ENCODE data around the gene TOMM20L. TPM values are rescaled to one million over a fixed set of nuclear protein-coding genes. Genes with fewer than 3 reads are reported as not detected.

Gene TOMM20L
- total RNA-seq, 1 experiment from 2014 or later: not detected

DNA sequence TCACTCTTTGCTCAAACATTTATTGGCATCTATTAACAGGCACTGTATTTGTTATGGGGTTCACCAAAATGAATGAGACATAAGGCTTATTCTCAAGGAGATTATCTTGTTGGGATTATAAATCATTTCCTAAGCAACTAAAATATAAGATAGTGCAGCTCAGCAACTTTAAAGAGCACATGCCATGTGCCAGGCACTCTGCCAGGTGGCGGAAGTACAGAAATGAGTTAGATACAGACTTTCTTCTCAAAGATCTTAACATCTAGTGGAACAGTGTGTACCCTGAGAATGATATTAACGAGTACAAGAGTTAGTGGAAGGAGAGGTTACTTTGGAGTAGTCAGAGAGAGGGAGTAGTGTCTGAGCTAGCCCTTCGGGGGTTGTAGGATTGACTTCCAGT is 28.4 kb upstream of the TOMM20L start:
- in situ Hi-C loops (cut with HindIII; ENCODE audit: low pct_unique_long_range_greater_than_20kb, low sequenced_read_pairs): no loop called here
- H3K36me3 ChIP-seq (ENCODE audit: control insufficient read depth, insufficient read depth, low read length): peaks cover 22% of the 10 kb centered on the region

DNA sequence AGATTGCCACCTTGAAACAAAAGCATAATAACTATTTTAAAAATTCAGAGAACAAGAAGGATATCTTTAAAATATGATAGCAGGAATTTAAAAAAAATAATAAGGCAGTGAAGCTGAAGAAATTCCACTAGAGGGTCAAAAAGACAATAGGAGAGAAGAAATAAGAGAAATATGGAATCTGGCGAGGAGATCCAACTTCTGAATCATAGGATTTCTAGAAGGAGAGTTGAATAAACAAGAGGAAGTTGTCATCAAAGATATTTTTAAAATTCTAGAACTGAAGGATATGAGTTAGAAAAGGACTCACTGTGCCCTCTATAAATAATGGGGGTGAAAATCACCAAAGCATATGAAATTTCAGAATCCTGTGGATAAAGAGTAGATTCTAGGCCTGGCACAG is 26.8 kb upstream of the TOMM20L start:
- ChIA-PET CTCF (no interaction called here), POLR2A (no interaction called here)
- no TSS peak for BruUV-seq (replicated peaks)
- no peaks in the 10 kb centered on the region for H3K9me3 ChIP-seq (ENCODE audit: control insufficient read depth, insufficient read depth, low read depth, low read length)
- TF ChIP-seq, protein P1, sequence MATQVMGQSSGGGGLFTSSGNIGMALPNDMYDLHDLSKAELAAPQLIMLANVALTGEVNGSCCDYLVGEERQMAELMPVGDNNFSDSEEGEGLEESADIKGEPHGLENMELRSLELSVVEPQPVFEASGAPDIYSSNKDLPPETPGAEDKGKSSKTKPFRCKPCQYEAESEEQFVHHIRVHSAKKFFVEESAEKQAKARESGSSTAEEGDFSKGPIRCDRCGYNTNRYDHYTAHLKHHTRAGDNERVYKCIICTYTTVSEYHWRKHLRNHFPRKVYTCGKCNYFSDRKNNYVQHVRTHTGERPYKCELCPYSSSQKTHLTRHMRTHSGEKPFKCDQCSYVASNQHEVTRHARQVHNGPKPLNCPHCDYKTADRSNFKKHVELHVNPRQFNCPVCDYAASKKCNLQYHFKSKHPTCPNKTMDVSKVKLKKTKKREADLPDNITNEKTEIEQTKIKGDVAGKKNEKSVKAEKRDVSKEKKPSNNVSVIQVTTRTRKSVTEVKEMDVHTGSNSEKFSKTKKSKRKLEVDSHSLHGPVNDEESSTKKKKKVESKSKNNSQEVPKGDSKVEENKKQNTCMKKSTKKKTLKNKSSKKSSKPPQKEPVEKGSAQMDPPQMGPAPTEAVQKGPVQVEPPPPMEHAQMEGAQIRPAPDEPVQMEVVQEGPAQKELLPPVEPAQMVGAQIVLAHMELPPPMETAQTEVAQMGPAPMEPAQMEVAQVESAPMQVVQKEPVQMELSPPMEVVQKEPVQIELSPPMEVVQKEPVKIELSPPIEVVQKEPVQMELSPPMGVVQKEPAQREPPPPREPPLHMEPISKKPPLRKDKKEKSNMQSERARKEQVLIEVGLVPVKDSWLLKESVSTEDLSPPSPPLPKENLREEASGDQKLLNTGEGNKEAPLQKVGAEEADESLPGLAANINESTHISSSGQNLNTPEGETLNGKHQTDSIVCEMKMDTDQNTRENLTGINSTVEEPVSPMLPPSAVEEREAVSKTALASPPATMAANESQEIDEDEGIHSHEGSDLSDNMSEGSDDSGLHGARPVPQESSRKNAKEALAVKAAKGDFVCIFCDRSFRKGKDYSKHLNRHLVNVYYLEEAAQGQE (IDR thresholded peaks at IDR 0.05; ENCODE audit: insufficient read depth in 1 of 2, low read depth in 2 of 2, low read length in 1 of 2): no peak
- no peak for TF ChIP-seq SIN3A (IDR thresholded peaks at IDR 0.05; ENCODE audit: borderline replicate concordance, insufficient read depth, low read depth, low read length)
- TF ChIP-seq TCF7L2 (IDR thresholded peaks at IDR 0.05; ENCODE audit: low read depth, low read length): no peak
- intact Hi-C loops (cut with micrococcal nuclease; ENCODE audit: unreplicated experiment): no loop called here
- H3K4me3 ChIP-seq (ENCODE audit: low read depth in 2 of 2, low read length in 2 of 2): no peak overlapping the region
- no peaks in the 10 kb centered on the region for H3K27me3 ChIP-seq (ENCODE audit: control insufficient read depth, insufficient read depth, low read length)
- no peak overlapping the region for H3K27ac ChIP-seq (ENCODE audit: low read length)
- DNase-seq (ENCODE audit: low read depth, low spot score) (no peak), ATAC-seq (no peak)
- peaks cover 22% of the 10 kb centered on the region for H3K36me3 ChIP-seq (ENCODE audit: control insufficient read depth, insufficient read depth, low read length)
- in situ Hi-C loops (cut with HindIII; ENCODE audit: low pct_unique_long_range_greater_than_20kb, low sequenced_read_pairs): no loop called here
- H3K4me1 ChIP-seq (ENCODE audit: control insufficient read depth, insufficient read depth, low read length): no peaks in the 10 kb centered on the region

More for the DNA sequence above, 28.4 kb upstream of the TOMM20L start:
- Histone ChIP-seq H3K9me3 (ENCODE audit: control insufficient read depth, insufficient read depth, low read depth, low read length) (no peaks in the 10 kb centered on the region), H3K4me3 (ENCODE audit: low read depth in 2 of 2, low read length in 2 of 2) (no peak overlapping the region), H3K27ac (ENCODE audit: low read length) (no peak overlapping the region), H3K4me1 (ENCODE audit: control insufficient read depth, insufficient read depth, low read length) (no peaks in the 10 kb centered on the region), H3K27me3 (ENCODE audit: control insufficient read depth, insufficient read depth, low read length) (no peaks in the 10 kb centered on the region)
- POLR2A ChIA-PET: no interaction called here
- DNase-seq (ENCODE audit: low read depth, low spot score): no peak
- BruUV-seq (replicated peaks): no TSS peak
- intact Hi-C loops (cut with micrococcal nuclease; ENCODE audit: unreplicated experiment): no loop called here
- ATAC-seq: no peak
- TF ChIP-seq, protein P1 (IDR thresholded peaks at IDR 0.05; ENCODE audit: insufficient read depth in 1 of 2, low read depth in 2 of 2, low read length in 1 of 2): no peak
- TF ChIP-seq SIN3A (IDR thresholded peaks at IDR 0.05; ENCODE audit: borderline replicate concordance, insufficient read depth, low read depth, low read length) (no peak), POLR2AphosphoS5 (IDR thresholded peaks at IDR 0.05; ENCODE audit: low read depth, low read length) (no peak), TCF7L2 (IDR thresholded peaks at IDR 0.05; ENCODE audit: low read depth, low read length) (no peak)
- TF ChIP-seq, protein P2, sequence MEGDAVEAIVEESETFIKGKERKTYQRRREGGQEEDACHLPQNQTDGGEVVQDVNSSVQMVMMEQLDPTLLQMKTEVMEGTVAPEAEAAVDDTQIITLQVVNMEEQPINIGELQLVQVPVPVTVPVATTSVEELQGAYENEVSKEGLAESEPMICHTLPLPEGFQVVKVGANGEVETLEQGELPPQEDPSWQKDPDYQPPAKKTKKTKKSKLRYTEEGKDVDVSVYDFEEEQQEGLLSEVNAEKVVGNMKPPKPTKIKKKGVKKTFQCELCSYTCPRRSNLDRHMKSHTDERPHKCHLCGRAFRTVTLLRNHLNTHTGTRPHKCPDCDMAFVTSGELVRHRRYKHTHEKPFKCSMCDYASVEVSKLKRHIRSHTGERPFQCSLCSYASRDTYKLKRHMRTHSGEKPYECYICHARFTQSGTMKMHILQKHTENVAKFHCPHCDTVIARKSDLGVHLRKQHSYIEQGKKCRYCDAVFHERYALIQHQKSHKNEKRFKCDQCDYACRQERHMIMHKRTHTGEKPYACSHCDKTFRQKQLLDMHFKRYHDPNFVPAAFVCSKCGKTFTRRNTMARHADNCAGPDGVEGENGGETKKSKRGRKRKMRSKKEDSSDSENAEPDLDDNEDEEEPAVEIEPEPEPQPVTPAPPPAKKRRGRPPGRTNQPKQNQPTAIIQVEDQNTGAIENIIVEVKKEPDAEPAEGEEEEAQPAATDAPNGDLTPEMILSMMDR (IDR thresholded peaks at IDR 0.05): no peak
- CTCF ChIA-PET: no interaction called here
